Germinal center (tissue), 1 donor: ENCODE results near the gene TBXT.

Source experiments
- DNase-seq: peaks from one replicate; pipeline ENCODE4 v3.0.0; 2012; ENCODE audit warnings: mixed read lengths, low spot score

TBXT gene

GRCh38 chr6:166115609-166116008 is 52.0 kb downstream of the TBXT start:
- DNase-seq, result no peak

GRCh38 chr6:166112580-166112979 is 55.1 kb downstream of the TBXT start:
- DNase-seq, result no peak

GRCh38 chr6:166109608-166110007 is 58.0 kb downstream of the TBXT start:
- DNase-seq, result no peak
